Heart right ventricle (tissue), 16 donors: Measurements from ENCODE around the gene NGLY1. TPM values are rescaled to one million over a fixed set of nuclear protein-coding genes. Genes with fewer than 3 reads are reported as not detected.

Experiments
- ATAC-seq, 8 donors: fragments of 200-7000 bp; cut with Tn5 transposase; one replicate each; pipeline ENCODE4 v1.9.1; 2020; ENCODE audit warnings: mild to moderate bottlenecking in 8 of 8, moderate library complexity in 8 of 8, moderate number of reproducible peaks in 1 of 8
- DNase-seq, 2 donors: peaks; one replicate each; pipeline ENCODE4 v3.0.0-alpha.2; 2020
- H3K27ac ChIP-seq, 10 donors: fragments of 200-600 bp; sonication (generic) in 2 of 10; one replicate each; pipeline versions ENCODE4 v1.5.0 to v1.8.0; 2020 to 2022; ENCODE audit warnings: mild to moderate bottlenecking in 3 of 10
- H3K27me3 ChIP-seq, 7 donors: fragments of 200-600 bp; one replicate each; pipeline ENCODE4 v1.8.0; 2021 to 2022; ENCODE audit warnings: mild to moderate bottlenecking in 2 of 7
- H3K36me3 ChIP-seq, 9 donors: fragments of 200-600 bp; sonication (generic) in 1 of 9; one replicate each; pipeline versions ENCODE4 v1.5.0 to v1.8.0; 2020 to 2022; ENCODE audit warnings: mild to moderate bottlenecking in 2 of 9
- H3K4me1 ChIP-seq, 9 donors: fragments of 200-600 bp; sonication (generic) in 1 of 9; one replicate each; pipeline versions ENCODE4 v1.5.0 to v1.8.0; 2020 to 2022; ENCODE audit warnings: mild to moderate bottlenecking in 4 of 9
- H3K4me3 ChIP-seq, 10 donors: fragments of 200-600 bp; sonication (generic) in 2 of 10; one replicate each; pipeline versions ENCODE4 v1.5.0 to v1.8.0; 2020 to 2022; ENCODE audit warnings: mild to moderate bottlenecking in 7 of 10, moderate library complexity in 2 of 10
- H3K9me3 ChIP-seq, 11 donors: fragments of 200-600 bp in 10 of 11; sonication (generic) in 2 of 11; one replicate each; pipeline versions ENCODE4 v1.5.0 to v1.8.0; 2013 to 2022; ENCODE audit warnings: mild to moderate bottlenecking in 2 of 11, control low read depth in 1 of 11, moderate library complexity in 1 of 11
- WGBS, 2 donors: extraction: QIAGEN DNeasy Blood & Tissue Kit; methylation state at CpG; one replicate each; pipeline ENCODE4 v1.1.7; 2013; ENCODE audit warnings: inconsistent platforms in 1 of 2; 5-methylcytosine and 5-hydroxymethylcytosine counted together
- intact Hi-C, 10 donors: fragments of 100-400 bp; cut with DNase I; formaldehyde crosslinking; loops; one replicate each; pipeline versions ENCODE4 v1.11.1 to v1.14.2; 2022
- polyA plus RNA-seq, 2 donors: library from polyadenylated mRNA; stranded (reverse); fragments of 200-250 nt; gene quantifications; one replicate each; pipeline ENCODE4 v1.2.3, GENCODE V29; 2013
- total RNA-seq, 10 donors: library from RNA; stranded (reverse); fragmentation: NEBNext Ultra II Directional in 3 of 10; extraction: Animal tissue kit (Norgen Biotek cat#: 25700) in 3 of 10; gene quantifications; one replicate each; pipeline versions ENCODE4 v1.2.1 to v1.2.4, GENCODE V29; 2021 to 2023
- TF ChIP-seq, protein P1 (sequence below), 9 donors: fragments of 200-600 bp; sonication (generic) in 2 of 9; IDR thresholded peaks; one replicate each; pipeline versions ENCODE4 v1.5.0 to v1.8.0; 2021 to 2022; ENCODE audit warnings: antibody characterized with exemption in 9 of 9, mild to moderate bottlenecking in 5 of 9, moderate library complexity in 1 of 9
- donor health status: Arrhythmogenic right ventricular cardiomyopathy.
- donor health status: ischemic (EF 13 %, LVEDD 7.1; RV severe dilation, severe dysfunction).
- donor health status: healthy with polysubstance abuse.
- donor health status: DM: no; HTN: yes; CAD: no.
- donor health status: DM: no; HTN: no; CAD: no.
- donor health status: ischemic (EF 25% LVEDD 6.9; RV normal size, moderate dysfunction).
- donor health status: ischemic (EF 25% LVEDD 5.7; RV mildly dilated, moderate dysfunction).
- donor health status: healthy.
- donor health status: DM: yes; HTN: yes; CAD: no.
- donor health status: Ischemic cardiomyopathy.
- donor health status: ischemic (EF 35%, LVEDD 5.7; RV mildly dilated, moderate dysfunction).
- donor health status: nonischemic (EF 11% LVEDD 7.7; RV severe dilation, severe dysfunction).
- donor health status: DM: yes; HTN: yes; CAD: no.
- donor health status: PGD.
- donor health status: ischemic (EF 29% LVEDD 5.4; RV normal size, mild dysfunction).
- donor health status: nonischemic (EF 23%, LVEDD 6.1; RV moderate dilation, normal function).

Gene NGLY1
- total and polyA plus RNA-seq, 12 donors: 23.4 to 40.3 (median 27.8) TPM

DNA sequence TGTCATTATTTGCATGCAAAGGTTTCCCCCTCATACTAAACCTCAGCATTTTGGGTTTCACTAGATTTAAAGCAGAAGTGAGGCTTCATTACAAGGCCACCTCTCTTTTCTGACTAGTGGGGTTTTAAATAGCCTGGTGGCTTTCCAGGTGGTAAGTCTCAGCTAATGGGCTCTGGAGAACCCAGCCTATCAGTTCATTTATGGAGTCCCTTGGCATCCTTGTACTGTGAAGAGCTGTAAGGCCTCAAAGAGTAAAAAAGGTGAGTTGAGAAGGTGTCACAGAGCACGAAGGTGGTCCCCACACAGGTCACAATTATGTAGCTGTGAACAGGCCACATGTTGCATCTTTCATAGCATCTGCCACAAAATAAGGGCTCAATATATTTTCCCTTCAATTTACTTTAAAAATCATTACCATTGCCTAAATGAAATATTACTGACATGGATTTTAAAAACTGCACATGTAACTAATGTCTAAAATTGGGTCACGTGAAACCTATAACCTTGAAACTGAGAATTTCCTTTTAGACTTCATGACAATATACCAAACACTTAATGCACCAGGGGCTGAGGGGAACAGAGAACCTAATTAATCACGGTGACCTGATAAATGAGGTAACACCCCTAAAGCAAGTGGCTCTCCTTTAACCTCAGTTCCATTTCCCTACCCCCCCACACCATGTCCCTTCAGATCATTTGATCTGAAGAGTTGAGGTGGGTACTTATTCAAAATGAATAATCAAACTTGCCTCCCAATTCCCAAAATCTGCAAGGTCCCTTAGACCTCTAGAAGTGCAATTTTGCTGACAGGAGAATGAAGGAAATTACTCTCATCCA is 1.3 kb downstream of the NGLY1 start:
- intact Hi-C loops: loop anchor here in 5 of 10 donors (2.0 to 10.0 kb wide), 5 partner anchors 115 to 323 kb away; partner anchors contain the start of gene TOP2B (in 3 of the 5)

DNA sequence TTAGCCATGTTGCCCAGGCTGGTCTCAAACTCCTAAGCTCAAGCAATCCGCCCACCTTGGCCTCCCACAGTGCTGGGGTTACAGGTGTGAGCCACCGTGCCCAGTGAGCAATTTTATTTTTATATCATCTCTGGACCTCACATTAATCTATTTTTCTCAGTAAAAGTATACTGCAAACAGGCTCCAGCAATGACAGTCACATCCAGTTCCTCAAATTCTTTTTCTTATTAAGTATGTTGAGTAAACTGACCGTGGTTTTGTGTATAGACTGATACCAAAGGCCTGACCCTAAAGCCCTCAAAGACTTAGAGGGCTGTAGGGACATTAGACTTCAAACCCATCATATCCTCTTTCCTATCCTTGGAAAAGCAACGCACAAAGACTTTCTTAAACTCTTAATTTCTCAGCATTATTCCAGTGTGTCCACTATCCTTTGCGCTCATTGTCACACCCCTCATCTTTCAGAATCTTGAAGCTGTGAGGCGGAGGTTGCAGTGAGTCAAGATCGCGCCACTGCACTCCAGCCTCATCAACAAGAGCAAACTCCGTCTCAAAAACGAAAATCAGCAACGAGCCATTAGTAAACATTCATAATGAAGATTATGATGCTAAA is 2.0 kb downstream of the NGLY1 start:
- Histone ChIP-seq H3K36me3 (peaks cover 0 to 23% (median 17%) of the 10 kb centered on the region in 9 donors), H3K9me3 (no peaks in the 10 kb centered on the region), H3K27me3 (no peaks in the 10 kb centered on the region), H3K4me3 (no peak overlapping the region), H3K27ac (no peak overlapping the region), H3K4me1 (peaks cover 3 to 39% (median 22%) of the 10 kb centered on the region in 9 donors)
- intact Hi-C loops: loop anchor here in 2 of 10 donors (5.0 to 10.0 kb wide), 3 partner anchors 114 to 324 kb away; partner anchors contain the start of gene TOP2B (in 1 of the 2)
- whole genome bisulfite sequencing, 2 donors: 94 to 95% methylated on average over 11 of the region's 11 CpGs
- ATAC-seq: no peak
- TF ChIP-seq, protein P1, sequence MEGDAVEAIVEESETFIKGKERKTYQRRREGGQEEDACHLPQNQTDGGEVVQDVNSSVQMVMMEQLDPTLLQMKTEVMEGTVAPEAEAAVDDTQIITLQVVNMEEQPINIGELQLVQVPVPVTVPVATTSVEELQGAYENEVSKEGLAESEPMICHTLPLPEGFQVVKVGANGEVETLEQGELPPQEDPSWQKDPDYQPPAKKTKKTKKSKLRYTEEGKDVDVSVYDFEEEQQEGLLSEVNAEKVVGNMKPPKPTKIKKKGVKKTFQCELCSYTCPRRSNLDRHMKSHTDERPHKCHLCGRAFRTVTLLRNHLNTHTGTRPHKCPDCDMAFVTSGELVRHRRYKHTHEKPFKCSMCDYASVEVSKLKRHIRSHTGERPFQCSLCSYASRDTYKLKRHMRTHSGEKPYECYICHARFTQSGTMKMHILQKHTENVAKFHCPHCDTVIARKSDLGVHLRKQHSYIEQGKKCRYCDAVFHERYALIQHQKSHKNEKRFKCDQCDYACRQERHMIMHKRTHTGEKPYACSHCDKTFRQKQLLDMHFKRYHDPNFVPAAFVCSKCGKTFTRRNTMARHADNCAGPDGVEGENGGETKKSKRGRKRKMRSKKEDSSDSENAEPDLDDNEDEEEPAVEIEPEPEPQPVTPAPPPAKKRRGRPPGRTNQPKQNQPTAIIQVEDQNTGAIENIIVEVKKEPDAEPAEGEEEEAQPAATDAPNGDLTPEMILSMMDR (IDR thresholded peaks at IDR 0.05): no peak
- no peak for DNase-seq

More for the DNA sequence above, 1.3 kb downstream of the NGLY1 start:
- Histone ChIP-seq H3K36me3 (peaks cover 0 to 16% (median 9%) of the 10 kb centered on the region in 9 donors), H3K9me3 (no peaks in the 10 kb centered on the region), H3K27ac (peak overlapping the region in 3 of 10 donors; percentile 88 to 97 (median 90)), H3K4me1 (peaks cover 3 to 39% (median 22%) of the 10 kb centered on the region in 9 donors), H3K27me3 (no peaks in the 10 kb centered on the region), H3K4me3 (peak overlapping the region; percentile 76 to 97 (median 92))
- 50 to 56% methylated on average over 3 of the region's 3 CpGs for WGBS, 2 donors
- ATAC-seq (no peak), DNase-seq (no peak)
- TF ChIP-seq, protein P1 (IDR thresholded peaks at IDR 0.05): no peak

DNA sequence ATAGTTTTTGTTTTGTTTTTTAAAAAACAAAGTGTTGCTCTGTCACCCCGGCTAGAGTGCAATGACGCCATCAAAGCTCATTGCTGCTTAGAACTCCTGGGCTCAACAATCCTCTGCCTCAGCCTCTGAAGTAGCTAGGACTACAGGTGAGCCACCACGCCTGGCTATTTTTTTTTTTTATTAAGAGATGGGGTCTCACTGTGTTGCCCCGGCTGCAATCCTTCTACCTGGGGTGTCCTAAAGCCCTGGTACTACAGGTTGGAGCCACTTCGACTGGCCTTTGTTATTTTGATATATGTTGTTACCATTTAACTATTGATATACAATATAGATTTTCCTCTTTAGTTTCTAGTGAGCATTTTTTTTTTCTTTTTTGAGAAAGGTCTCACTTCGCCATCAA is 2.6 kb downstream of the NGLY1 start:
- no peak for DNase-seq
- TF ChIP-seq, protein P1 (IDR thresholded peaks at IDR 0.05): no peak
- peaks cover 0 to 29% (median 20%) of the 10 kb centered on the region in 9 donors for H3K36me3 ChIP-seq
- no peaks in the 10 kb centered on the region for H3K27me3 ChIP-seq
- no peaks in the 10 kb centered on the region for H3K9me3 ChIP-seq
- no peak for ATAC-seq
- no peak overlapping the region for H3K4me3 ChIP-seq
- H3K4me1 ChIP-seq: peaks cover 3 to 39% (median 22%) of the 10 kb centered on the region in 9 donors
- WGBS, 2 donors: 96 to 97% methylated on average over 6 of the region's 6 CpGs
- H3K27ac ChIP-seq: no peak overlapping the region
- intact Hi-C loops: loop anchor here in 2 of 10 donors (5.0 to 10.0 kb wide), 3 partner anchors 113 to 324 kb away; partner anchors contain the start of gene TOP2B (in 1 of the 2)

DNA sequence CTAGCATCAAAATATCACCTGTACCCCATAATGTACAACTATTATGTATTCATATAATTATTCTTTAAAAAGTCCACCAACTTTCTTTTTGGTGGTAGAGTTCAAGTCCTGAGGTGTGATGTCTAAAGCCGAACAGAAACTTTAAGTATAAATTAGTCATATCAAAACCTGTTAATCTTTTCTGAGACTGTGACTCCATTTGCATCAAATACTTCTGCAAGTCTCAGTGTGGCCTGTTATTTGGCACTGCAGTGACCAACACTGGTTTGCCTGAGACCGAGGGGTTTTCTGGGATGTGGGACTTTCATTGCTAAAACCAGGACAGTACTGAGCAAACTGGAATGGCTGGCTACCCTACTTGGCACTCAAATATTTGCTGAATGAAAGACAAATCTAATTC is 7.3 kb downstream of the NGLY1 start:
- Histone ChIP-seq H3K4me3 (no peak overlapping the region), H3K4me1 (peaks cover 0 to 13% (median 5%) of the 10 kb centered on the region in 9 donors), H3K27ac (no peak overlapping the region), H3K9me3 (peaks cover 0 to 23% (median 5%) of the 10 kb centered on the region in 11 donors), H3K36me3 (peaks cover 0 to 53% (median 30%) of the 10 kb centered on the region in 9 donors), H3K27me3 (no peaks in the 10 kb centered on the region)
- WGBS, 2 donors: 96 to 98% methylated on average over 2 of the region's 2 CpGs
- ATAC-seq (no peak), DNase-seq (no peak)
- TF ChIP-seq, protein P1 (IDR thresholded peaks at IDR 0.05): no peak
- intact Hi-C loops: no loop called here
